GM19193 (cell line): Measurements from ENCODE around the gene DSP.

Experiments used
- POLR2A ChIP-seq: IDR thresholded peaks from 4 replicates; pipeline ENCODE4 v1.6.1; 2011; ENCODE audit not compliant: insufficient read depth, insufficient read length; ENCODE audit errors: extremely low read depth

The DSP gene

DNA sequence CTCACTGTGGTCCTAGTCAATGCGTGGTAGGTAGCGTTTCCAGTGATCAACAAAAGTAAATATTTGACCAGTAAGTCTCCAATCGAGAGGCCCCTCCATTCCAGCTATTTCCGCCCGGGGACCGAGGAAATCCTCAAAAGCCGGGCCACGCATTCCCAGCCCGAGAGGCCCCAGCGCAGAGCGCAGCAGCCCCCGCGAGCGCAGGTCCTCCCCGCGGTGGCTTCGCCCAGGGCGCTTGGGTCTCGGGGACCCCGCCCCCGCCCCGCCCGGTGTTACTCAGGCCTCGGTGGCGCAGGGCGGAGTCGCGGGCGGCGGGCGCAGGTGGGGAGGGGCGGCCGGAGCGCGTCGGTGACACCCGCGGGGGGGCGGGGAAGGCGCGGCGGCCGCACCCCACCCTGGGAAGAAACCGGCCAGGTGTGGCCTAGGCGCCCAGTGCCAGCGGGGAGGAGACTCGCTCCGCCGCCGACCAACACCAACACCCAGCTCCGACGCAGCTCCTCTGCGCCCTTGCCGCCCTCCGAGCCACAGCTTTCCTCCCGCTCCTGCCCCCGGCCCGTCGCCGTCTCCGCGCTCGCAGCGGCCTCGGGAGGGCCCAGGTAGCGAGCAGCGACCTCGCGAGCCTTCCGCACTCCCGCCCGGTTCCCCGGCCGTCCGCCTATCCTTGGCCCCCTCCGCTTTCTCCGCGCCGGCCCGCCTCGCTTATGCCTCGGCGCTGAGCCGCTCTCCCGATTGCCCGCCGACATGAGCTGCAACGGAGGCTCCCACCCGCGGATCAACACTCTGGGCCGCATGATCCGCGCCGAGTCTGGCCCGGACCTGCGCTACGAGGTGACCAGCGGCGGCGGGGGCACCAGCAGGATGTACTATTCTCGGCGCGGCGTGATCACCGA lies at the start of gene DSP:
TSS of gene DSP (plus strand) at position 497 of the 890 bp plus-strand sequence. CDS start at position 742, 245 bp downstream.
- no peak for TF ChIP-seq POLR2A

DNA sequence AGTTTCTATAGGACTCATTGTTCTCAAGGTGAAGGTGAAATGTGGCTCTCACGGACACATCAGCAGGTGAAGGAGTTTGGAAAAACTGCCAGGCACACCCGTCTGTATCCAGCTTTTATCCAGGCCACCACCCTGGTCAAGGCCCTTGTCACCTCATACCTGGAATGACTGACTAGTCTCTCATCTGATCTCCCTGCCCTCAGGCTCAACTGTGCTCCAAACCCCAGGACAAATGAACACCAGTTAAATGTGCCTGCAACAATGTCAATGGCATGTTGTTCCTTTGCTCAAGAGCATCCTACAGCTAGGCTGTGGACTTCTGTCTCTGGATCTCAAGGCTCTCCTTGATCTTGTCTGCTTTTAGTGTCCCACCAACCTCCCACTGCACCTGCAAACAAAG lies 47.6 kb upstream of the DSP start:
- no peak for TF ChIP-seq POLR2A

DNA sequence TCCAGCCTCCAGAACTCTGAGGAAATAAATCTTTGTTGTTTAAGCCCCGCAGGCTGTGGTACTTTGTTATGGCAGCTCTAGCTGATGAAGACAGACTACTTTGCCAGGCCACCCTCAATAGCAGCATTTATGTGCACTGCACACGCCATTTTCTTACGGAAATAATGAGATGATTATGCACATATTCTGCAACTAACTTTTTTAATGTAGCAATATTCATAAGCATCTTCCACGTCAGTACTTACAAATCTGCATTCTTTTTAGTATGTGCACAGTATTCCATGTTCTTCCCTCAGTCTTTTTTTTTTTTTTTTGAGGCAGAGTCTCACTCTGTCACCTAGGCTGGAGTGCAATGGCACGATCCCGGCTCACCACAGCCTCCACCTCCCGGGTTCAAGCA lies 46.8 kb upstream of the DSP start:
- no peak for TF ChIP-seq POLR2A

DNA sequence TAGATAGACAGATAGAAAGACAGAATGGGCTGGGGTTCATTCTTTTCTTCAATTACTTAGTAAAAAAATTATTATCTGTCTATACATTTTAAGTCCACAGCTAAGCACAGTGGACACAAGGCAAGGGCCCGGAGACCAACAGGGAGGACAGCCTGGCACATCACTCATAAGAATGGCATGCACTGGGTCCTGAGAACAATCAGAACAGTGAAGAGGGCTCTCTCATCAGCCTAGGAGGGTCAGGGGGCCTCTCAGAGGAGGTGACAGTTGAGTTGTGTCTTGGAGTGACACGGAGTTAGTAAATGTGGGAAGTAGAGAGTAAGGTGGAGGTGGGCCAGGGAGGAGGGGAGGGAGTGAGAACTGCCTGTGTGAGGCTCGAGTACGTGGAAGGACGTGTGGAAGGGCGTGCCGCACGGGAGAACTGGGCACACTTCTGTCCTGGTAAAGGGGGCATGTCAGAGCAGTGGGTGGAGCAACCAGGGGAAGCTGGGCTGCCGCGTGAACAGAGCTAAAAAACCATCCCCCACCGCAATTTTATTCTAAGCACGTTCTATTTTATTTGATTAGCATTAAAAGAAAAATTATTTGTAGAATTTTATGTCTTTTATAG lies 45.1 kb upstream of the DSP start:
- TF ChIP-seq POLR2A, result no peak

- no peak for TF ChIP-seq POLR2A
Measured at GRCh38 chr6:7500752-7501282, 40.7 kb upstream of the DSP start.

GRCh38 chr6:7502743-7503142 lies 38.7 kb upstream of the DSP start:
- TF ChIP-seq POLR2A, result no peak

DNA sequence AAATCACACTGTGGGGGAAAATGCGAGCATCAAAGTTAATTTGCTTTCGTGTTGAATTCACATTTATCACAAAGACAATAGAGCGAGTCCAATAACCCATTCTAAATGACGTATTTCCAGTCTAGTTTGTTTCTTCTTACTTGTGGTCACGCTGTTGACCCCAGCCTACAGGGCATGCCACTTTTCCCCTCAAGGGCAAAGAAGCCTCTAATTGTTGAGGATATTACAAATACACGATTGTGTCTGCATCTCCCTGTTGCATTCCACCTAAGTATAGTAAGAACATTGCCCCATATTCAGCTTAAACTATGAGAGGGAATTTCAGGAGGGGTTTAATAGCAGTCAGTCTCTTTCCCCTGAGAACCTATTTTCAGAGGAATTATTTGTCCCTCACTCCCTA lies 37.4 kb upstream of the DSP start:
- TF ChIP-seq POLR2A, result no peak

GRCh38 chr6:7505189-7505699 lies 36.2 kb upstream of the DSP start:
- TF ChIP-seq POLR2A, result no peak

DNA sequence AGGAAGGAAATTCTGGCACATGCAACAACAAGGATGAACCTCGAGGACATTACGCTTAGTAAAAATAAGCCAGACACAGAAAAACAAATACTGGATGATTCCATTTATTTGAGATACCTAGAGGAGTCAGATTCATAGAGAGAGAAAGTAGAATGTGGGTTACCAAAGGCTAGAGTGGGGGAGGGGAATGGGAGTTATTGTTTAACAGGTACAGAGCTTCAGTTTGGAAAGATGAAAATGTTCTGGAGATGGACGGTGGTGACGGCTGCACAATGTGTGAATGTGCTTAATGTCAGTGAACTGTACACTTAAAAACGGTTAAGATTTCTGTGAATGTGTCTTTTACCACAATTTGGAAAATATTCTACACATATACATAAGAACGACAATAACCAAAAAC lies 33.9 kb upstream of the DSP start:
- no peak for TF ChIP-seq POLR2A

DNA sequence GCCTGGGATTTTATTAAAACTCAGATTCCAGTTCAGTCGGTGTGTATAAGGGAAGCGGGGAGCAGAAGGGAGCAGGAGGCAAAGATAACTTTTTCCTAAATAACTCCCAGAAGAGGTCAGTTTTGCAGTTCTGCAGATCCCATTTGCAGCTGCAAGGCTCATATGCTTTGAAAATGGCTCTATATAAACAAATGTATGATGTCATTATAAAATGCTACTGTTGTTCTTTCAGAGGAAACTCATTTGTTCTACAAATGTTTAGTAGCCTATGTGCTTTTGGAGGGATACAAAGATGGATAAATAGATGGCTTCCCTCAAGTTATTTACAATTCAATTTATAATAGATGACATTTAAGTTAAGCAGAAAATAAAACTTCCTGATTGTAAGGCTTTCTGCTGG lies 29.2 kb upstream of the DSP start:
- TF ChIP-seq POLR2A, result no peak

GRCh38 chr6:7513529-7513928 lies 27.9 kb upstream of the DSP start:
- no peak for TF ChIP-seq POLR2A

DNA sequence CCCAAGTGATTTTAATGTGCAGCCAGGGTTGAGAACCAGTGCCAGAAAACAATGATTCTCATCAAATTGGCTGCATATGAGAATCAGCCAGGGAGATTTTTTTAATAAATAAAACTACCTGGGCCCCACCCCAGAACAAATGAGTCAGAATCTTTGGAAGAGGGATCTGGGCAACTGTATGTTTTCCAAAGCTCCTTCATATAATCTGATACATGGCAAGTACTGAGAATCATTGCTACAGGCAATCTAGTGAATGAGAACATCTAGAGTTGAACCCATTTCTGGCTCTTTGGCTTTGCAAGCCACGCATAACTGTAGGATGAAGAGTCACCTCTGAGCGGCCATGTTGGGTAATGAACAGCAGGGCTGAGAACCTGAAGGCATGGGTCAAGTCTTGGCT lies 26.1 kb upstream of the DSP start:
- no peak for TF ChIP-seq POLR2A

- TF ChIP-seq POLR2A, result no peak
Measured at GRCh38 chr6:7518877-7519276, 22.6 kb upstream of the DSP start.

DNA sequence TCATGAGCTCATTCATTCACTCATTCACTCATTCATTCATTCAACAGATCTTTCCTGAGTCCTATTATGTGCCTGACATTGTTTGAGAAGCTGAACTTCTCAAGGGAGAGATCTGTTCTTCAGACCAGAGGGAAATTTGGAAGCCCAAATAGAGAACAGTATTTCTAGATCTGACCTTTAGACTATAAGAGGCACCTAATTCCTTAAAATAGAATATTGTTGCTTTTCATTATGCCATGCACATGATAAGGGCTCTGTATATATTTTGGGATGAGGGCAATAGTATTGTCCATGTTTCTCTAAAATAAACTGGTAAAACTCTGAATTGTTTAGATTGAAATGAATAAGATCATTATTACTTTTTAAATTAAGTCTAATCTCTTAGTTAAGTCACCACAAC lies 18.6 kb upstream of the DSP start:
- no peak for TF ChIP-seq POLR2A

GRCh38 chr6:7523922-7524321 lies 17.5 kb upstream of the DSP start:
- no peak for TF ChIP-seq POLR2A

DNA sequence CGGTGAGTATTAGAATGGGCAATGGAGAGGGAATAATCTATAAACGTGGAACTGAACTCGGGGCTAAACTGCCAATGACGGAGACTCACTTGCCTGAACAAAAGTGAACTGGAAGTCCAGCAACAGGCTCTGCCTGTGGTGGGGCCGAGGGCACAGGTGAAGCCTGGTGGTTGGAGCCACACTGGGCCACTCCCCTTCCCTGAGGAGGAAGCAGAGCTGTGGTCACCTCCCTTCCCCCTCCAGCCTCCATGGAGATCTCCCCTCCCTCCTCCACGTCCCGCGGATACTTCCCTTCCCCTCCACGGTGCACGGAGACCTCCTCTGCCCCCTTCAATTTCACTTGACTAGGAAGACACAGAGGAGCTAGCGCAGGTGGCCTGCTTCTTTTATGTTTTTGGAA lies 14.7 kb upstream of the DSP start:
- no peak for TF ChIP-seq POLR2A
